K562 (cell line): Measurements from ENCODE around the gene PHACTR3. TPM values are rescaled to one million over a fixed set of nuclear protein-coding genes. Genes with fewer than 3 reads are reported as not detected.
A peak's percentile ranks its signal among the peaks of the same experiment; 100 is the strongest.

Experiments
- ATAC-seq: fragments of 200-7000 bp; cut with Tn5 transposase; 3 replicates; pipeline ENCODE4 v1.9.1; 2020; ENCODE audit warnings: moderate library complexity
- BruUV-seq: library from RNA; stranded (reverse); fragments of 400-500 nt; replicated peaks from 2 replicates; lab custom pipeline; 2021; lab: Mats Ljungman, UMichigan
- CTCF ChIA-PET: fragments of 300-600 bp; formaldehyde crosslinking; extraction: SDS; loops from one replicate; lab custom pipeline; 2021; ENCODE audit warnings: low intra/inter-chr PET ratio; lab: Yijun Ruan, JAX
- POLR2A ChIA-PET: fragments of 300-600, 350-650 bp; sonication (Branson Sonifier 250); formaldehyde crosslinking; extraction: SDS; loops from one replicate; lab custom pipeline; 2021; ENCODE audit warnings: antibody characterized with exemption, inconsistent platforms; lab: Yijun Ruan, JAX
- DNase-seq, 4 experiments: peaks; one replicate each; pipeline versions ENCODE4 v3.0.0 to v3.0.0-alpha.2; 2011 to 2018; ENCODE audit warnings: low spot score in 3 of 4, mixed read lengths in 3 of 4; ENCODE audit errors: extremely low read depth in 1 of 4
- FAIRE-seq: peaks from 2 replicates; lab custom pipeline; 2011; peaks lifted over from hg19 to GRCh38; lab: Jason Lieb, UNC
- H2AFZ ChIP-seq: 2 replicates; pipeline ENCODE4 v1.6.0; 2011; ENCODE audit warnings: low read depth, low read length, control low read depth, inconsistent platforms
- H3K27ac ChIP-seq: fragments of 200-600 bp; 3 replicates; pipeline ENCODE4 v1.8.0; 2011; ENCODE audit warnings: low read depth, mild to moderate bottlenecking, control low read depth, inconsistent platforms, low read length, moderate library complexity, mixed read lengths; ENCODE audit errors: extremely low read depth
- H3K27me3 ChIP-seq, 2 experiments: fragments of 300-600 bp in 1 of 2; 2 replicates in 1 of 2; 3 replicates in 1 of 2; pipeline versions ENCODE4 v1.6.0 to v1.8.0; 2011; ENCODE audit warnings: inconsistent platforms in 2 of 2, low read length in 2 of 2, mild to moderate bottlenecking in 1 of 2, mixed read lengths in 1 of 2, moderate library complexity in 1 of 2; ENCODE audit not compliant: control insufficient read depth in 2 of 2, insufficient read depth in 2 of 2
- H3K36me3 ChIP-seq: fragments of 300-600 bp; 3 replicates; pipeline ENCODE4 v1.8.0; 2011; ENCODE audit warnings: mild to moderate bottlenecking, low read length, inconsistent platforms; ENCODE audit not compliant: control insufficient read depth, insufficient read depth
- H3K4me1 ChIP-seq, 2 experiments: fragments of 200-600 bp in 1 of 2; replicated peaks in 1 of 2; 2 replicates in 1 of 2; 3 replicates in 1 of 2; pipeline versions ENCODE4 v1.5.1 to v1.8.0; 2011; ENCODE audit warnings: inconsistent platforms in 2 of 2, low read length in 2 of 2, mild to moderate bottlenecking in 1 of 2, mixed read lengths in 1 of 2, moderate library complexity in 1 of 2; ENCODE audit not compliant: control insufficient read depth in 2 of 2, insufficient read depth in 2 of 2
- H3K4me2 ChIP-seq: 2 replicates; pipeline ENCODE4 v1.6.1; 2011; ENCODE audit warnings: low read length, control low read depth, inconsistent platforms, mixed read lengths; ENCODE audit not compliant: insufficient read depth
- H3K4me3 ChIP-seq: fragments of 200-600 bp; sonication (generic), shearing (Covaris generic); 2 replicates; pipeline ENCODE4 v1.5.1; 2016; ENCODE audit warnings: control low read depth, inconsistent platforms
- H3K79me2 ChIP-seq: fragments of 200-600 bp; 3 replicates; pipeline ENCODE4 v1.8.0; 2011; ENCODE audit warnings: low read length, inconsistent platforms; ENCODE audit not compliant: control insufficient read depth, insufficient read depth
- H3K9ac ChIP-seq, 2 experiments: 2 replicates each; pipeline versions ENCODE4 v1.6.0 to v1.6.1; 2011; ENCODE audit warnings: low read depth in 2 of 2, low read length in 2 of 2, control low read depth in 1 of 2, inconsistent platforms in 1 of 2, mild to moderate bottlenecking in 1 of 2, mixed read lengths in 1 of 2; ENCODE audit not compliant: insufficient read depth in 1 of 2
- H3K9me1 ChIP-seq: one replicate; pipeline ENCODE4 v1.6.0; 2011; ENCODE audit warnings: inconsistent platforms, mild to moderate bottlenecking, low read length, moderate library complexity; ENCODE audit not compliant: control insufficient read depth, insufficient read depth
- H3K9me3 ChIP-seq: replicated peaks from 2 replicates; pipeline ENCODE4 v1.5.1; 2011; ENCODE audit warnings: low read depth, low read length, inconsistent platforms; ENCODE audit not compliant: control insufficient read depth, insufficient read depth
- H4K20me1 ChIP-seq: replicated peaks from 2 replicates; pipeline ENCODE4 v1.6.1; 2011; ENCODE audit warnings: low read length, inconsistent platforms, mixed read lengths; ENCODE audit not compliant: control insufficient read depth, insufficient read depth
- C11orf30 ChIP-seq: fragments of 450-650 bp; IDR thresholded peaks from 2 replicates; pipeline ENCODE4 v1.6.1; 2016; ENCODE audit warnings: low read depth, mild to moderate bottlenecking
- NKRF ChIP-seq: fragments of 450-650 bp; IDR thresholded peaks from 2 replicates; pipeline ENCODE4 v1.6.1; 2016; ENCODE audit warnings: borderline replicate concordance
- POLR2AphosphoS2 ChIP-seq: IDR thresholded peaks from 2 replicates; pipeline ENCODE4 v1.6.1; 2012; ENCODE audit warnings: low read length, improper control_type of control experiment
- POLR2AphosphoS5 ChIP-seq: IDR thresholded peaks from 2 replicates; pipeline ENCODE4 v1.6.1; 2011; ENCODE audit warnings: mild to moderate bottlenecking, low read depth, low read length, moderate library complexity; ENCODE audit not compliant: control insufficient read depth, insufficient read depth
- RAD21 ChIP-seq, 2 experiments: fragments of 250-450 bp in 1 of 2; fragments of 450-650 bp in 1 of 2; sonication (Bioruptor Pico) in 1 of 2; formaldehyde crosslinking in 1 of 2; IDR thresholded peaks in 1 of 2; conservative IDR thresholded peaks in 1 of 2; 2 replicates each; pipeline versions ENCODE4 v1.4.0 to v1.8.0; 2020 to 2022; ENCODE audit warnings: mild to moderate bottlenecking in 2 of 2, moderate library complexity in 1 of 2
- RFX1 ChIP-seq: fragments of 450-650 bp; IDR thresholded peaks from 2 replicates; pipeline ENCODE4 v1.6.1; 2016; ENCODE audit warnings: mild to moderate bottlenecking, moderate library complexity
- SMAD3 ChIP-seq: fragments of 450-650 bp; formaldehyde crosslinking; conservative IDR thresholded peaks from 2 replicates; pipeline ENCODE4 v1.4.0; 2020; ENCODE audit warnings: mild to moderate bottlenecking
- ZBTB40 ChIP-seq, 2 experiments: fragments of 450-650 bp in 1 of 2; sonication (generic) in 1 of 2; formaldehyde crosslinking in 1 of 2; IDR thresholded peaks; 2 replicates each; pipeline versions ENCODE4 v1.7.1 to v1.9.0; 2016 to 2022; ENCODE audit warnings: inconsistent platforms in 1 of 2, mild to moderate bottlenecking in 1 of 2, missing genetic modification reagents in 1 of 2
- WGBS: fragments of 100-300 bp; shearing (Covaris generic); methylation state at CpG from one replicate; pipeline ENCODE4 v1.1.6; 2016; ENCODE audit warnings: low coverage, mixed read lengths; ENCODE audit not compliant: insufficient coverage; ENCODE audit errors: missing lambda C conversion rate; 5-methylcytosine and 5-hydroxymethylcytosine counted together
- in situ Hi-C: fragments of 300-500 bp; cut with MboI; formaldehyde crosslinking; loops from 4 replicates; pipeline ENCODE4 v1.15.0; 2018; ENCODE audit warnings: inconsistent platforms, mixed read lengths
- intact Hi-C: fragments of 100-400 bp; cut with micrococcal nuclease; formaldehyde crosslinking; loops from 2 replicates; pipeline ENCODE4 v1.14.2; 2022
- polyA plus RNA-seq, 8 experiments: library from polyadenylated mRNA; depleted of rRNA in 4 of 8; stranded (reverse) in 5 of 8; unstranded in 3 of 8; fragments of >200 nt; fragmentation: Nextera tagmentation in 2 of 8; fragmentation: Illumina TruSeq in 1 of 8; extraction: Ambion mirVana in 2 of 8; extraction: Trizol in 1 of 8; gene quantifications; 2 replicates each; pipeline versions ENCODE4 v1.2.1 to v1.2.3, GENCODE V29; 2011 to 2014; ENCODE audit warnings: inconsistent platforms in 1 of 8, missing spikeins in 1 of 8
- total RNA-seq, 7 experiments: library from RNA; depleted of rRNA in 6 of 7; stranded (reverse); fragments of >200 nt in 6 of 7; fragmentation: Illumina TruSeq in 2 of 7; extraction: Trizol in 2 of 7; gene quantifications; 2 replicates each; pipeline versions ENCODE4 v1.2.1 to v1.2.3, GENCODE V29; 2011 to 2021; ENCODE audit warnings: low replicate concordance in 1 of 7

PHACTR3 gene
- total and polyA plus RNA-seq, 9 of the 15 experiments (the other 6 are each of a cell fraction or from before 2014, with no cell fraction given), result not detected

GRCh38 chr20:59782986-59783640 is 178.8 kb downstream of the PHACTR3 start:
- FAIRE-seq, result no peak
- Histone ChIP-seq H3K9ac (no peak overlapping the region), H3K4me3 (no peak overlapping the region), H3K79me2 (no peaks in the 10 kb centered on the region), H3K4me1 (no peaks in the 10 kb centered on the region), H3K9me1 (no peaks in the 10 kb centered on the region), H3K9me3 (no peaks in the 10 kb centered on the region), H4K20me1 (0 out of 2 replicates have a peak, but pooled peaks cover 4% of the 10 kb centered on the region), H3K27ac (no peak overlapping the region), H2AFZ (no peak overlapping the region), H3K36me3 (no peaks in the 10 kb centered on the region), H3K4me2 (no peak overlapping the region), H3K27me3 (no peaks in the 10 kb centered on the region; a peak in 2 of 5 replicates)
- CTCF ChIA-PET, result interaction anchor here (0.6 to 1.4 kb wide), 2 partner anchors 172 kb away, joined by 3 to 4 read pairs; no protein-coding TSS in a partner anchor
- intact Hi-C loops (loop anchor here (1.0 to 2.0 kb wide), 2 partner anchors 67 to 172 kb away; no protein-coding TSS in a partner anchor), in situ Hi-C loops (no loop called here)
- peak; percentile 59 to 70 (median 66) for DNase-seq
- BruUV-seq, result no TSS peak
- 3% methylated on average over 14 of the region's 14 CpGs for WGBS
- ATAC-seq, result peak; percentile 87
- POLR2A ChIA-PET, result interaction anchor here (0.6 kb wide), 1 partner anchor 108 kb away, joined by 5 read pairs; no protein-coding TSS in a partner anchor
- TF ChIP-seq NKRF (no peak), POLR2AphosphoS2 (no peak), ZBTB40 (IDR thresholded peaks at IDR 0.05) (no peak), ZBTB40 (CRISPR knock-in tag; IDR thresholded peaks at IDR 0.05) (no peak), RAD21 (CRISPR knock-in tag; conservative IDR thresholded peaks at IDR 0.05 in 1 of 2, IDR thresholded peaks at IDR 0.05 in 1 of 2) (peak in 1 of 2 experiments; percentile 66; a peak in 3 of 4 replicates), RFX1 (peak; percentile 15; the same call in 1 of the 2 replicates), SMAD3 (no peak), POLR2AphosphoS5 (no peak), C11orf30 (no peak)
